GM23248 (cell line): ENCODE data around the gene SLC6A20. TPM values are rescaled to one million over a fixed set of nuclear protein-coding genes. Genes with fewer than 3 reads are reported as not detected.

Source experiments
- DNase-seq: peaks from one replicate; pipeline ENCODE4 v3.0.0-alpha.2; 2015
- H2AFZ ChIP-seq: fragments of 200-600 bp; sonication (generic); 2 replicates; pipeline ENCODE4 v1.6.1; 2016; ENCODE audit warnings: antibody characterized with exemption
- H3F3A ChIP-seq: fragments of 200-600 bp; sonication (generic); 2 replicates; pipeline ENCODE4 v1.6.1; 2016; ENCODE audit warnings: mild to moderate bottlenecking, antibody characterized with exemption, mixed run types; ENCODE audit not compliant: insufficient read depth
- H3K27ac ChIP-seq: fragments of 200-600 bp; sonication (generic); 2 replicates; pipeline ENCODE4 v1.5.1; 2016; ENCODE audit warnings: mild to moderate bottlenecking
- H3K27me3 ChIP-seq: fragments of 200-600 bp; sonication (generic); replicated peaks from 2 replicates; pipeline ENCODE4 v1.6.1; 2016; ENCODE audit warnings: mild to moderate bottlenecking; ENCODE audit not compliant: insufficient read depth
- H3K36me3 ChIP-seq: fragments of 200-600 bp; sonication (generic); 2 replicates; pipeline ENCODE4 v1.6.1; 2016; ENCODE audit warnings: low read depth, mild to moderate bottlenecking
- H3K4me1 ChIP-seq: fragments of 200-600 bp; sonication (generic); 2 replicates; pipeline ENCODE4 v1.6.1; 2016; ENCODE audit warnings: mild to moderate bottlenecking; ENCODE audit not compliant: insufficient read depth
- H3K4me2 ChIP-seq: fragments of 200-600 bp; sonication (generic); one replicate; pipeline ENCODE4 v1.6.1; 2016; ENCODE audit warnings: mild to moderate bottlenecking; ENCODE audit not compliant: unreplicated experiment
- H3K4me3 ChIP-seq: fragments of 200-600 bp; sonication (generic); 2 replicates; pipeline ENCODE4 v1.5.1; 2016; ENCODE audit warnings: mild to moderate bottlenecking
- H3K79me2 ChIP-seq: fragments of 200-600 bp; sonication (generic); 2 replicates; pipeline ENCODE4 v1.6.1; 2016; ENCODE audit warnings: mild to moderate bottlenecking; ENCODE audit not compliant: insufficient read depth
- H3K9ac ChIP-seq: fragments of 200-600 bp; sonication (generic); 2 replicates; pipeline ENCODE4 v1.6.1; 2016; ENCODE audit warnings: mild to moderate bottlenecking
- H3K9me2 ChIP-seq: fragments of 200-600 bp; sonication (generic); 2 replicates; pipeline ENCODE4 v1.6.1; 2016; ENCODE audit warnings: mixed run types, mild to moderate bottlenecking, moderate library complexity; ENCODE audit not compliant: insufficient read depth
- H3K9me3 ChIP-seq: fragments of 200-600 bp; sonication (generic); one replicate; pipeline ENCODE4 v1.6.1; 2017; ENCODE audit warnings: low read depth
- H4K20me1 ChIP-seq: fragments of 200-600 bp; sonication (generic); 2 replicates; pipeline ENCODE4 v1.6.0; 2016; ENCODE audit not compliant: insufficient read depth
- EZH2 ChIP-seq: fragments of 200-600 bp; sonication (generic); IDR thresholded peaks from 2 replicates; pipeline ENCODE4 v1.6.1; 2018; ENCODE audit warnings: antibody characterized with exemption, mild to moderate bottlenecking; ENCODE audit not compliant: insufficient read depth, poor library complexity, severe bottlenecking
- EZH2phosphoT487 ChIP-seq: fragments of 200-600 bp; sonication (generic); IDR thresholded peaks from 2 replicates; pipeline ENCODE4 v1.6.1; 2018; ENCODE audit warnings: antibody characterized with exemption, moderate library complexity, mild to moderate bottlenecking, low read depth; ENCODE audit not compliant: insufficient read depth
- WGBS, 2 experiments: methylation state at CpG; one replicate each; pipeline ENCODE4 v1.1.6; 2015 to 2017; ENCODE audit warnings: low lambda C conversion rate in 2 of 2, low coverage in 1 of 2; ENCODE audit errors: missing lambda C conversion rate in 2 of 2; 5-methylcytosine and 5-hydroxymethylcytosine counted together
- in situ Hi-C: fragments of 300-500 bp; cut with MboI; formaldehyde crosslinking; loops from 2 replicates; pipeline ENCODE4 v1.15.0; 2020
- polyA plus RNA-seq: library from polyadenylated mRNA; unstranded; fragments of >200 nt; fragmentation: Nextera tagmentation; extraction: Ambion mirVana; gene quantifications from 2 replicates; pipeline ENCODE4 v1.2.1, GENCODE V29; 2016
- total RNA-seq: library from RNA; depleted of rRNA; stranded (reverse); fragments of >200 nt; shearing (Covaris generic); gene quantifications from 2 replicates; pipeline ENCODE4 v1.2.3, GENCODE V29; 2014

SLC6A20 gene
- total and polyA plus RNA-seq, 2 experiments from 2014 or later = not detected

GRCh38 chr3:45799586-45799985 is 3.2 kb upstream of the SLC6A20 start:
- 80 to 81% methylated on average over 2 of the region's 2 CpGs for WGBS, 2 experiments
- no peak overlapping the region for H3K9ac ChIP-seq

GRCh38 chr3:45798034-45798433 is 1.7 kb upstream of the SLC6A20 start:
- Histone ChIP-seq H3K9ac (no peak overlapping the region), H3K4me2 (no peak overlapping the region), H3K27ac (no peak overlapping the region), H3K4me1 (no peaks in the 10 kb centered on the region), H3K9me2 (no peaks in the 10 kb centered on the region), H3K36me3 (no peaks in the 10 kb centered on the region), H4K20me1 (no peaks in the 10 kb centered on the region), H3K79me2 (no peaks in the 10 kb centered on the region), H3K4me3 (no peak overlapping the region), H3K9me3 (no peaks in the 10 kb centered on the region), H2AFZ (no peak overlapping the region), H3F3A (no peaks in the 10 kb centered on the region), H3K27me3 (peaks cover 70% of the 10 kb centered on the region)
- in situ Hi-C loops = no loop called here
- 23 to 33% methylated on average over 4 of the region's 4 CpGs for WGBS, 2 experiments
- no peak for DNase-seq
- TF ChIP-seq EZH2 (no peak), EZH2phosphoT487 (no peak)

More at GRCh38 chr3:45799586-45799985, 3.2 kb upstream of the SLC6A20 start:
- Histone ChIP-seq H3K9me2 (no peaks in the 10 kb centered on the region), H3K36me3 (no peaks in the 10 kb centered on the region), H4K20me1 (no peaks in the 10 kb centered on the region), H3K27ac (no peak overlapping the region), H3K4me3 (no peak overlapping the region), H3K4me2 (no peak overlapping the region), H3F3A (no peaks in the 10 kb centered on the region), H2AFZ (no peak overlapping the region), H3K9me3 (no peaks in the 10 kb centered on the region), H3K79me2 (no peaks in the 10 kb centered on the region), H3K4me1 (no peaks in the 10 kb centered on the region), H3K27me3 (peaks cover 56% of the 10 kb centered on the region)
- no peak for DNase-seq
- in situ Hi-C loops = no loop called here
- TF ChIP-seq EZH2 (no peak), EZH2phosphoT487 (no peak)

- H3K4me2 ChIP-seq = no peak overlapping the region
- H3K27ac ChIP-seq = no peak overlapping the region
- no peaks in the 10 kb centered on the region for H3K9me2 ChIP-seq
- no peaks in the 10 kb centered on the region for H3F3A ChIP-seq
- H3K79me2 ChIP-seq = no peaks in the 10 kb centered on the region
- H4K20me1 ChIP-seq = no peaks in the 10 kb centered on the region
- H3K27me3 ChIP-seq = peaks cover 80% of the 10 kb centered on the region
- in situ Hi-C loops = no loop called here
- TF ChIP-seq EZH2phosphoT487 = no peak
- no peak for TF ChIP-seq EZH2
- H3K9ac ChIP-seq = no peak overlapping the region
- 78% methylated on average over 13 of the region's 13 CpGs for WGBS, 2 experiments
- H3K4me3 ChIP-seq = no peak overlapping the region
- no peak for DNase-seq
- no peak overlapping the region for H2AFZ ChIP-seq
- no peaks in the 10 kb centered on the region for H3K4me1 ChIP-seq
- H3K36me3 ChIP-seq = no peaks in the 10 kb centered on the region
- no peaks in the 10 kb centered on the region for H3K9me3 ChIP-seq
Observed at GRCh38 chr3:45796902-45797637, 734 bp upstream of the SLC6A20 start.

GRCh38 chr3:45795509-45795881 is 841 bp downstream of the SLC6A20 start:
- H3K4me3 ChIP-seq = no peak overlapping the region
- no peaks in the 10 kb centered on the region for H3K36me3 ChIP-seq
- in situ Hi-C loops = no loop called here
- no peak overlapping the region for H3K9ac ChIP-seq
- H3K79me2 ChIP-seq = no peaks in the 10 kb centered on the region
- no peak overlapping the region for H3K27ac ChIP-seq
- no peaks in the 10 kb centered on the region for H4K20me1 ChIP-seq
- DNase-seq = peak; percentile 27
- no peaks in the 10 kb centered on the region for H3K9me3 ChIP-seq
- WGBS, 2 experiments = 12 to 20% methylated on average over 14 of the region's 14 CpGs
- no peak overlapping the region for H3K4me2 ChIP-seq
- no peaks in the 10 kb centered on the region for H3K9me2 ChIP-seq
- H3K4me1 ChIP-seq = no peaks in the 10 kb centered on the region
- H3F3A ChIP-seq = no peaks in the 10 kb centered on the region
- peaks cover 84% of the 10 kb centered on the region for H3K27me3 ChIP-seq
- no peak for TF ChIP-seq EZH2phosphoT487
- TF ChIP-seq EZH2 = peak; percentile 88
- H2AFZ ChIP-seq = no peak overlapping the region
